ENCODE results near the gene PRICKLE1.

The PRICKLE1 gene

GRCh38 chr12:42539696-42540095 is 49.9 kb downstream of the PRICKLE1 start:
- TF ChIP-seq CTCF (IDR thresholded peaks at IDR 0.05; ENCODE audit: borderline replicate concordance, insufficient read depth, low read depth, low read length): no peak
- H3K4me3 ChIP-seq (ENCODE audit: low read depth, low read length): no peak overlapping the region

GRCh38 chr12:42538203-42538602 is 51.3 kb downstream of the PRICKLE1 start:
- no peak overlapping the region for H3K4me3 ChIP-seq (ENCODE audit: low read depth, low read length)
- no peak for TF ChIP-seq CTCF (IDR thresholded peaks at IDR 0.05; ENCODE audit: borderline replicate concordance, insufficient read depth, low read depth, low read length)

- no peak for TF ChIP-seq CTCF (IDR thresholded peaks at IDR 0.05; ENCODE audit: borderline replicate concordance, insufficient read depth, low read depth, low read length)
These were observed 55.2 kb downstream of the PRICKLE1 start for GRCh38 chr12:42534184-42534838.

GRCh38 chr12:42530284-42530683 is 59.3 kb downstream of the PRICKLE1 start:
- TF ChIP-seq CTCF (IDR thresholded peaks at IDR 0.05; ENCODE audit: borderline replicate concordance, insufficient read depth, low read depth, low read length): no peak
- H3K4me3 ChIP-seq (ENCODE audit: low read depth, low read length): no peak overlapping the region

More at GRCh38 chr12:42534184-42534838, 55.2 kb downstream of the PRICKLE1 start:
- no peak overlapping the region for H3K4me3 ChIP-seq (ENCODE audit: low read depth, low read length)

- TF ChIP-seq CTCF (IDR thresholded peaks at IDR 0.05; ENCODE audit: borderline replicate concordance, insufficient read depth, low read depth, low read length): no peak
- H3K4me3 ChIP-seq (ENCODE audit: low read depth, low read length): no peak overlapping the region
These were observed 64.1 kb downstream of the PRICKLE1 start for GRCh38 chr12:42525444-42525843.

- no peak overlapping the region for H3K4me3 ChIP-seq (ENCODE audit: low read depth, low read length)
- no peak for TF ChIP-seq CTCF (IDR thresholded peaks at IDR 0.05; ENCODE audit: borderline replicate concordance, insufficient read depth, low read depth, low read length)
These were observed 64.8 kb downstream of the PRICKLE1 start for GRCh38 chr12:42524716-42525115.

- no peak for TF ChIP-seq CTCF (IDR thresholded peaks at IDR 0.05; ENCODE audit: borderline replicate concordance, insufficient read depth, low read depth, low read length)
- H3K4me3 ChIP-seq (ENCODE audit: low read depth, low read length): no peak overlapping the region
These were observed 73.0 kb downstream of the PRICKLE1 start for GRCh38 chr12:42516573-42516972.

Measured in GM12875 (cell line).